ENCODE results near the gene KLHL40. TPM values are rescaled to one million over a fixed set of nuclear protein-coding genes. Genes with fewer than 3 reads are reported as not detected.

KLHL40 gene
- total and polyA plus RNA-seq, 9 of the 15 experiments (the other 6 are each of a cell fraction or from before 2014, with no cell fraction given), result not detected

DNA sequence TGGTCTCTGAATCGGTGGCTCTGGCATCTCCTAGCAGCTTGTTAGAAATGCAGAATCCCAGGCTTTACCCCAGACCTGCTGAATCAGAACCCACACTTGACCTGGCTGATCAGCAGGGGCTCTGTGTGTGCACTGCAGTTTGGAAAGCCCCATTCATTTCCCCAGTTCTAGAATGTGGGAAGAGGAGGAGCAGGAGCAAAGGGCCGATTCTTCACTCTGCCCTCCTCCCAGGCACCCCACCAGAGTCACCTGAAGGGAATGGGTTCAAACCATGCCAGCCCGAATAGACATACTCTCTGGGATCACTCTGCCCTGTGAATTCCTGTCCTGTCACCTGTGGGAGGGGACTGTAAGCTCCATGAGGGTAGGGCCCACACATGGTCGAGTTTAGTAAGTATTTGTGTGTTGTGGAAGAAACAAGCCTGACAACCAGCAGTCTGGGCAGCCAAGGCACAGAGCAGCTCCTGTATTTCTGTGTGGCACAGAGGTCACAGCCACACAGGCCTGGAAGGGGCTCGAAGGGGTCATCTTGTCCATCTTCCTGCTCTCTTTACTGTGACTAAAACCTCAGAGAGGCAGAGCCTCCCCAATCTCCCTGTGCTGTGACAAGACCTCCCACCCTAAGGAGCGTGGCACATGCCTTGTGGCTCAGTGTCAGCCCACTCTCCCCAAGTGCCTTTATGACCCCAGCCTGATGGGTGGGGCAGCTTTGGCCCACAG lies 46.3 kb downstream of the KLHL40 start:
- no peak overlapping the region for H3K4me3 ChIP-seq
- WGBS (ENCODE audit: insufficient coverage, low coverage, missing lambda C conversion rate), result 2% methylated on average over 6 of the region's 6 CpGs
- in situ Hi-C loops (cut with MboI), result no loop called here
- DNase-seq (ENCODE audit: extremely low read depth in 1 of 4, low spot score in 3 of 4) (no peak), FAIRE-seq (no peak), ATAC-seq (no peak)
- H2AFZ ChIP-seq (ENCODE audit: low read depth, low read length), result no peak overlapping the region
- no peaks in the 10 kb centered on the region for H3K9me1 ChIP-seq (ENCODE audit: control insufficient read depth, insufficient read depth, low read length)
- ChIA-PET CTCF (ENCODE audit: low intra/inter-chr PET ratio) (no interaction called here), POLR2A (interaction anchor here (1.3 kb wide), 1 partner anchor 10 kb away, joined by 3 read pairs; no protein-coding TSS in a partner anchor)
- H3K27ac ChIP-seq (ENCODE audit: extremely low read depth, low read depth, low read length), result no peak overlapping the region
- H3K79me2 ChIP-seq (ENCODE audit: control insufficient read depth, insufficient read depth, low read length), result no peaks in the 10 kb centered on the region
- intact Hi-C loops (cut with micrococcal nuclease), result no loop called here
- no peak overlapping the region for H3K4me2 ChIP-seq (ENCODE audit: insufficient read depth, low read length)
- no peaks in the 10 kb centered on the region; the same call in 1 of the 2 replicates for H4K20me1 ChIP-seq (replicated peaks; ENCODE audit: control insufficient read depth, insufficient read depth, low read length)
- H3K9me3 ChIP-seq (replicated peaks; ENCODE audit: control insufficient read depth, insufficient read depth, low read depth, low read length), result 0 out of 2 replicates have a peak, but pooled peaks cover 2% of the 10 kb centered on the region
- peaks cover 26 to 36% of the 10 kb centered on the region in 2 experiments; a peak in 4 of 5 replicates for H3K27me3 ChIP-seq (ENCODE audit: control insufficient read depth in 2 of 2, insufficient read depth in 2 of 2, low read length in 2 of 2)
- H3K4me1 ChIP-seq (replicated peaks in 1 of 2; ENCODE audit: control insufficient read depth in 2 of 2, insufficient read depth in 2 of 2, low read length in 2 of 2), result no peaks in the 10 kb centered on the region
- BruUV-seq (replicated peaks), result no TSS peak
- no peak overlapping the region for H3K9ac ChIP-seq (ENCODE audit: insufficient read depth in 1 of 2, low read depth in 2 of 2, low read length in 2 of 2)
- H3K36me3 ChIP-seq (ENCODE audit: control insufficient read depth, insufficient read depth, low read length), result no peaks in the 10 kb centered on the region
- TF ChIP-seq ZNF316 (IDR thresholded peaks at IDR 0.05) (peak; percentile 42), ZNF79 (CRISPR knock-in tag; IDR thresholded peaks at IDR 0.05; ENCODE audit: low read depth) (no peak), TRIM28 (IDR thresholded peaks at IDR 0.05) (0 out of 2 replicates have a peak, but pooled peaks have one; percentile 39), ZBTB8A (IDR thresholded peaks at IDR 0.05; ENCODE audit: partially characterized antibody) (no peak)

DNA sequence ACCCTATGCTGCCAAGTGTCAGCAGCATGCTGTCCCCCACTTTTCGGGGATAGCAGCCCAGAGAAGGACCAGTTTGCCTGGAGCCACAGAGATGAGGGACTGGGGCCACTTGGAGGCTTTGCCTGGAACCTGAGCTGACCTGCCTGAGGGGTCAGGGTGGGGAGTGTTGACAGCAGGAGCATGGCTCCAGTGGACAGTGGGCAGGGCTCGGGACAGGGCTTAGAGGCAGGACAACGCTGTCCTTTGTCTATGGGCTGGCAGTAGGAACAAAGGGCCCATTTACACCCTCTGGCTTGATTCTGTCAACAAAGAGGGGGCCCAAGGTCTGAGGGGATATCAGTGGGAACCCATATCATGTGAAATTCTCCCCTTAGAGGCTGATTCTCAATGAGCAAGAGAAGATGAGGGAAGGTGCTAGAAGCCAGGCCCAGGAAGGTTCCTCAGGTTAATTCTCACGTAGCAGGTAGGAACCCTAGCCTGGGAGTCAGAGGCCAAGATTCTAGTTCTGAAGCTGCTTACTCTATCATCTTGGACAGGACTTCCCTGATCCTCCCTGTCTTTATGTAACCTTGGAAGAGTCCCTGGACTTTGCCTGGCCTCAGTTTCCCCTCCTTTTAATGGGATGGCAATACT lies 47.0 kb downstream of the KLHL40 start:
- no peaks in the 10 kb centered on the region for H3K4me1 ChIP-seq (replicated peaks in 1 of 2; ENCODE audit: control insufficient read depth in 2 of 2, insufficient read depth in 2 of 2, low read length in 2 of 2)
- H3K9me1 ChIP-seq (ENCODE audit: control insufficient read depth, insufficient read depth, low read length), result no peaks in the 10 kb centered on the region
- WGBS (ENCODE audit: insufficient coverage, low coverage, missing lambda C conversion rate), result 0% methylated on average over 4 of the region's 4 CpGs
- peaks cover 26 to 36% of the 10 kb centered on the region in 2 experiments; a peak in 4 of 5 replicates for H3K27me3 ChIP-seq (ENCODE audit: control insufficient read depth in 2 of 2, insufficient read depth in 2 of 2, low read length in 2 of 2)
- POLR2A ChIA-PET, result no interaction called here
- no peak for FAIRE-seq
- no peak for ATAC-seq
- intact Hi-C loops (cut with micrococcal nuclease), result no loop called here
- DNase-seq (ENCODE audit: extremely low read depth in 1 of 4, low spot score in 3 of 4), result no peak
- CTCF ChIA-PET (ENCODE audit: low intra/inter-chr PET ratio), result no interaction called here
- no peak overlapping the region for H3K4me3 ChIP-seq
- H3K27ac ChIP-seq (ENCODE audit: extremely low read depth, low read depth, low read length), result no peak overlapping the region
- H3K79me2 ChIP-seq (ENCODE audit: control insufficient read depth, insufficient read depth, low read length), result no peaks in the 10 kb centered on the region
- H2AFZ ChIP-seq (ENCODE audit: low read depth, low read length), result no peak overlapping the region
- no peaks in the 10 kb centered on the region; the same call in 1 of the 2 replicates for H4K20me1 ChIP-seq (replicated peaks; ENCODE audit: control insufficient read depth, insufficient read depth, low read length)
- no peak overlapping the region for H3K9ac ChIP-seq (ENCODE audit: insufficient read depth in 1 of 2, low read depth in 2 of 2, low read length in 2 of 2)
- H3K4me2 ChIP-seq (ENCODE audit: insufficient read depth, low read length), result no peak overlapping the region
- in situ Hi-C loops (cut with MboI), result no loop called here
- H3K36me3 ChIP-seq (ENCODE audit: control insufficient read depth, insufficient read depth, low read length), result no peaks in the 10 kb centered on the region
- no TSS peak for BruUV-seq (replicated peaks)
- H3K9me3 ChIP-seq (replicated peaks; ENCODE audit: control insufficient read depth, insufficient read depth, low read depth, low read length), result 0 out of 2 replicates have a peak, but pooled peaks cover 2% of the 10 kb centered on the region
- TF ChIP-seq, protein P1, sequence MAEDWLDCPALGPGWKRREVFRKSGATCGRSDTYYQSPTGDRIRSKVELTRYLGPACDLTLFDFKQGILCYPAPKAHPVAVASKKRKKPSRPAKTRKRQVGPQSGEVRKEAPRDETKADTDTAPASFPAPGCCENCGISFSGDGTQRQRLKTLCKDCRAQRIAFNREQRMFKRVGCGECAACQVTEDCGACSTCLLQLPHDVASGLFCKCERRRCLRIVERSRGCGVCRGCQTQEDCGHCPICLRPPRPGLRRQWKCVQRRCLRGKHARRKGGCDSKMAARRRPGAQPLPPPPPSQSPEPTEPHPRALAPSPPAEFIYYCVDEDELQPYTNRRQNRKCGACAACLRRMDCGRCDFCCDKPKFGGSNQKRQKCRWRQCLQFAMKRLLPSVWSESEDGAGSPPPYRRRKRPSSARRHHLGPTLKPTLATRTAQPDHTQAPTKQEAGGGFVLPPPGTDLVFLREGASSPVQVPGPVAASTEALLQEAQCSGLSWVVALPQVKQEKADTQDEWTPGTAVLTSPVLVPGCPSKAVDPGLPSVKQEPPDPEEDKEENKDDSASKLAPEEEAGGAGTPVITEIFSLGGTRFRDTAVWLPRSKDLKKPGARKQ (CRISPR knock-in tag; IDR thresholded peaks at IDR 0.05), result no peak
- TF ChIP-seq ZKSCAN3 (CRISPR knock-in tag; IDR thresholded peaks at IDR 0.05) (no peak), ELF4 (CRISPR knock-in tag; IDR thresholded peaks at IDR 0.05) (no peak), MXI1 (IDR thresholded peaks at IDR 0.05; ENCODE audit: low read depth, low read length) (no peak), POLR2A (conservative IDR thresholded peaks at IDR 0.05) (no peak), BACH1 (tag; IDR thresholded peaks at IDR 0.05) (no peak), KLF10 (CRISPR knock-in tag; IDR thresholded peaks at IDR 0.05) (no peak)
- TF ChIP-seq, protein P2, sequence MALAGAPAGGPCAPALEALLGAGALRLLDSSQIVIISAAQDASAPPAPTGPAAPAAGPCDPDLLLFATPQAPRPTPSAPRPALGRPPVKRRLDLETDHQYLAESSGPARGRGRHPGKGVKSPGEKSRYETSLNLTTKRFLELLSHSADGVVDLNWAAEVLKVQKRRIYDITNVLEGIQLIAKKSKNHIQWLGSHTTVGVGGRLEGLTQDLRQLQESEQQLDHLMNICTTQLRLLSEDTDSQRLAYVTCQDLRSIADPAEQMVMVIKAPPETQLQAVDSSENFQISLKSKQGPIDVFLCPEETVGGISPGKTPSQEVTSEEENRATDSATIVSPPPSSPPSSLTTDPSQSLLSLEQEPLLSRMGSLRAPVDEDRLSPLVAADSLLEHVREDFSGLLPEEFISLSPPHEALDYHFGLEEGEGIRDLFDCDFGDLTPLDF (CRISPR knock-in tag; IDR thresholded peaks at IDR 0.05), result no peak
